H1 (cell line): ENCODE data around the gene LAMP1. TPM values are rescaled to one million over a fixed set of nuclear protein-coding genes. Genes with fewer than 3 reads are reported as not detected.
A peak's percentile ranks its signal among the peaks of the same experiment; 100 is the strongest.

Experiments
- CTCF ChIA-PET: fragments of 300-600 bp; sonication (Branson Sonifier 250); formaldehyde crosslinking; loops from one replicate; lab custom pipeline; 2021; ENCODE audit not compliant: partially characterized antibody; lab: Charles Lee
- POLR2A ChIA-PET: fragments of 300-600 bp; sonication (Branson Sonifier 250); formaldehyde crosslinking; loops from one replicate; lab custom pipeline; 2021; ENCODE audit warnings: inconsistent platforms; ENCODE audit not compliant: partially characterized antibody; lab: Charles Lee
- DNase-seq, 2 experiments: peaks; one replicate each; pipeline versions ENCODE4 v3.0.0 to v3.0.0-alpha.2; 2010 to 2022; ENCODE audit warnings: low spot score in 2 of 2, low read depth in 1 of 2, mixed read lengths in 1 of 2
- FAIRE-seq: peaks from 2 replicates; lab custom pipeline; 2011; peaks lifted over from hg19 to GRCh38; lab: Jason Lieb, UNC
- H2AFZ ChIP-seq: 2 replicates; pipeline ENCODE4 v1.8.1; 2012; ENCODE audit warnings: low read length, inconsistent platforms
- H2AK5ac ChIP-seq: 2 replicates; pipeline ENCODE4 v1.6.1; 2013; ENCODE audit warnings: low read depth, low read length
- H2BK120ac ChIP-seq: replicated peaks from 2 replicates; pipeline ENCODE3; 2013; ENCODE audit warnings: low read depth, low read length, inconsistent platforms
- H2BK12ac ChIP-seq: 2 replicates; pipeline ENCODE4 v1.6.1; 2013; ENCODE audit warnings: low read depth, low read length
- H2BK15ac ChIP-seq: 2 replicates; pipeline ENCODE4 v1.6.1; 2013; ENCODE audit warnings: low read length
- H2BK20ac ChIP-seq: 2 replicates; pipeline ENCODE4 v1.6.1; 2013; ENCODE audit warnings: low read length
- H2BK5ac ChIP-seq: 2 replicates; pipeline ENCODE4 v1.6.1; 2013; ENCODE audit warnings: low read depth, low read length
- H3K14ac ChIP-seq: 2 replicates; pipeline ENCODE4 v1.6.1; 2013; ENCODE audit warnings: inconsistent platforms; ENCODE audit not compliant: insufficient read length
- H3K18ac ChIP-seq: 2 replicates; pipeline ENCODE4 v1.6.1; 2013; ENCODE audit warnings: low read length; ENCODE audit errors: extremely low read depth
- H3K23ac ChIP-seq: 2 replicates; pipeline ENCODE4 v1.6.1; 2013; ENCODE audit warnings: inconsistent platforms; ENCODE audit not compliant: insufficient read length
- H3K23me2 ChIP-seq: 2 replicates; pipeline ENCODE4 v1.6.1; 2013; ENCODE audit warnings: low read depth, low read length
- H3K27ac ChIP-seq: 2 replicates; pipeline ENCODE4 v1.6.1; 2011; ENCODE audit warnings: low read depth, low read length, inconsistent platforms
- H3K27me3 ChIP-seq, 4 experiments: replicated peaks in 1 of 4; 1 replicate in 1 of 4; 2 replicates in 3 of 4; pipeline versions ENCODE4 v1.6.1 to v1.8.1; 2011 to 2013; ENCODE audit warnings: low read length in 3 of 4, mild to moderate bottlenecking in 3 of 4, inconsistent platforms in 2 of 4, mixed read lengths in 2 of 4, moderate library complexity in 1 of 4; ENCODE audit not compliant: control insufficient read depth in 3 of 4, insufficient read depth in 3 of 4; ENCODE audit errors: extremely low read depth in 1 of 4
- H3K36me3 ChIP-seq, 4 experiments: 2 replicates each; pipeline versions ENCODE4 v1.6.1 to v1.8.1; 2011 to 2013; ENCODE audit warnings: mild to moderate bottlenecking in 4 of 4, low read length in 3 of 4, moderate library complexity in 2 of 4, control low read depth in 1 of 4, inconsistent platforms in 1 of 4; ENCODE audit not compliant: insufficient read depth in 4 of 4, control insufficient read depth in 2 of 4
- H3K4ac ChIP-seq: replicated peaks from 2 replicates; pipeline ENCODE3; 2013; ENCODE audit warnings: low read length, low read depth, mixed read lengths, inconsistent platforms; ENCODE audit not compliant: insufficient read length
- H3K4me1 ChIP-seq, 4 experiments: replicated peaks in 1 of 4; 1 replicate in 1 of 4; 2 replicates in 3 of 4; pipeline versions ENCODE4 v1.6.1 to v1.8.1; 2011 to 2013; ENCODE audit warnings: low read length in 3 of 4, inconsistent platforms in 2 of 4, mixed read lengths in 1 of 4; ENCODE audit not compliant: insufficient read depth in 4 of 4, control insufficient read depth in 3 of 4
- H3K4me2 ChIP-seq, 2 experiments: 2 replicates each; pipeline versions ENCODE4 v1.6.1 to v1.8.1; 2011 to 2013; ENCODE audit warnings: low read depth in 2 of 2, low read length in 2 of 2, control low read depth in 1 of 2, inconsistent platforms in 1 of 2, mild to moderate bottlenecking in 1 of 2; ENCODE audit not compliant: insufficient read depth in 1 of 2
- H3K4me3 ChIP-seq, 4 experiments: fragments of 200-600, 300-600 bp in 1 of 4; sonication (generic), shearing (Covaris generic), sonication (Bioruptor Twin) in 1 of 4; 2 replicates each; pipeline versions ENCODE4 v1.5.1 to v1.8.1; 2011 to 2016; ENCODE audit warnings: low read length in 4 of 4, low read depth in 3 of 4, control low read depth in 2 of 4, inconsistent platforms in 2 of 4, mild to moderate bottlenecking in 2 of 4, mixed read lengths in 1 of 4, moderate library complexity in 1 of 4; ENCODE audit not compliant: insufficient read depth in 2 of 4; ENCODE audit errors: extremely low read depth in 1 of 4
- H3K56ac ChIP-seq: replicated peaks from 2 replicates; pipeline ENCODE3; 2013; ENCODE audit warnings: low read depth, mild to moderate bottlenecking, mixed read lengths, low read length, inconsistent platforms; ENCODE audit not compliant: insufficient read length
- H3K79me1 ChIP-seq: 2 replicates; pipeline ENCODE4 v1.6.1; 2013; ENCODE audit warnings: low read depth, low read length, control low read depth
- H3K79me2 ChIP-seq, 2 experiments: 2 replicates each; pipeline versions ENCODE4 v1.6.1 to v1.8.1; 2012 to 2013; ENCODE audit warnings: low read length in 2 of 2, mild to moderate bottlenecking in 2 of 2, inconsistent platforms in 1 of 2; ENCODE audit not compliant: insufficient read depth in 2 of 2, control insufficient read depth in 1 of 2
- H3K9ac ChIP-seq, 4 experiments: replicated peaks in 1 of 4; 1 replicate in 1 of 4; 2 replicates in 3 of 4; pipeline versions ENCODE4 v1.6.1 to v1.8.1; 2011 to 2013; ENCODE audit warnings: low read depth in 3 of 4, low read length in 3 of 4, control low read depth in 2 of 4, mild to moderate bottlenecking in 2 of 4, moderate library complexity in 2 of 4, inconsistent platforms in 1 of 4; ENCODE audit errors: extremely low read depth in 1 of 4
- H3K9me3 ChIP-seq, 2 experiments: 2 replicates each; pipeline versions ENCODE4 v1.6.1 to v1.8.1; 2012 to 2013; ENCODE audit warnings: mild to moderate bottlenecking in 2 of 2, moderate library complexity in 2 of 2, control low read depth in 1 of 2, inconsistent platforms in 1 of 2, low read depth in 1 of 2, low read length in 1 of 2, mixed read lengths in 1 of 2; ENCODE audit not compliant: insufficient read depth in 2 of 2
- H4K20me1 ChIP-seq, 2 experiments: replicated peaks in 1 of 2; 2 replicates each; pipeline versions ENCODE3 to v1.8.1; 2011 to 2013; ENCODE audit warnings: inconsistent platforms in 2 of 2, low read length in 2 of 2, mild to moderate bottlenecking in 1 of 2; ENCODE audit not compliant: insufficient read depth in 2 of 2, control insufficient read depth in 1 of 2
- H4K5ac ChIP-seq: 2 replicates; pipeline ENCODE4 v1.6.1; 2013; ENCODE audit warnings: low read length, low read depth, mixed read lengths, inconsistent platforms; ENCODE audit not compliant: insufficient read length
- H4K8ac ChIP-seq: 2 replicates; pipeline ENCODE4 v1.8.0; 2013; ENCODE audit warnings: mild to moderate bottlenecking, moderate library complexity, low read length, inconsistent platforms; ENCODE audit not compliant: insufficient read depth; ENCODE audit errors: extremely low read depth
- H4K91ac ChIP-seq: replicated peaks from 2 replicates; pipeline ENCODE3; 2013; ENCODE audit warnings: low read length, mixed read lengths, inconsistent platforms; ENCODE audit not compliant: insufficient read length
- BCL11A ChIP-seq, 2 experiments: IDR thresholded peaks; one replicate each; pipeline ENCODE4 v1.6.1; 2011; ENCODE audit warnings: low read depth in 2 of 2, low read length in 2 of 2, mild to moderate bottlenecking in 2 of 2
- BRCA1 ChIP-seq: IDR thresholded peaks from 2 replicates; pipeline ENCODE4 v1.6.1; 2012; ENCODE audit warnings: low read depth, low read length, improper control_type of control experiment
- CHD2 ChIP-seq: IDR thresholded peaks from 2 replicates; pipeline ENCODE4 v1.6.1; 2012; ENCODE audit warnings: low read length, improper control_type of control experiment
- EP300 ChIP-seq, 2 experiments: IDR thresholded peaks; 1 replicate in 1 of 2; 2 replicates in 1 of 2; pipeline ENCODE4 v1.6.1; 2011 to 2012; ENCODE audit warnings: low read depth in 2 of 2, low read length in 2 of 2, mild to moderate bottlenecking in 2 of 2, borderline replicate concordance in 1 of 2, inconsistent platforms in 1 of 2, moderate library complexity in 1 of 2
- EZH2 ChIP-seq: fragments of 200-600 bp; sonication (generic); IDR thresholded peaks from 2 replicates; pipeline ENCODE4 v1.7.1; 2012; ENCODE audit warnings: low read depth, mild to moderate bottlenecking, moderate library complexity, low read length, inconsistent platforms; ENCODE audit not compliant: severe bottlenecking
- POLR2AphosphoS5 ChIP-seq: IDR thresholded peaks from 2 replicates; pipeline ENCODE4 v1.6.1; 2011; ENCODE audit warnings: low read depth, low read length
- RXRA ChIP-seq: IDR thresholded peaks from 2 replicates; pipeline ENCODE4 v1.6.1; 2011; ENCODE audit warnings: low read depth, mild to moderate bottlenecking, low read length, moderate library complexity; ENCODE audit not compliant: insufficient read depth
- SP1 ChIP-seq: IDR thresholded peaks from 2 replicates; pipeline ENCODE4 v1.6.1; 2011; ENCODE audit warnings: low read depth, low read length
- TEAD4 ChIP-seq: IDR thresholded peaks from 2 replicates; pipeline ENCODE4 v1.6.1; 2012; ENCODE audit warnings: low read depth, low read length, inconsistent platforms, mixed read lengths
- WGBS, 2 experiments: shearing (Covaris generic) in 1 of 2; methylation state at CpG; one replicate each; pipeline versions ENCODE4 v1.1.6 to v1.1.7; 2013 to 2015; ENCODE audit warnings: low lambda C conversion rate in 2 of 2, mixed read lengths in 2 of 2, inconsistent platforms in 1 of 2, low coverage in 1 of 2, missing lambda C conversion rate in 1 of 2; ENCODE audit not compliant: insufficient replicate concordance in 2 of 2, insufficient coverage in 1 of 2, insufficient read length in 1 of 2; ENCODE audit errors: extremely low coverage in 1 of 2, missing lambda C conversion rate in 1 of 2; 5-methylcytosine and 5-hydroxymethylcytosine counted together
- polyA plus RNA-seq, 7 experiments: library from polyadenylated mRNA; depleted of rRNA in 3 of 7; stranded (reverse) in 5 of 7; unstranded in 2 of 7; fragments of >200 nt in 5 of 7; fragments of 200-250 nt in 2 of 7; gene quantifications; 1 replicate in 5 of 7; 2 replicates in 1 of 7; 4 replicates in 1 of 7; pipeline versions ENCODE4 v1.2.1 to v1.2.3, GENCODE V29; 2011 to 2013; ENCODE audit warnings: missing spikeins in 2 of 7, mixed read lengths in 2 of 7
- total RNA-seq: library from RNA; stranded (reverse); fragmentation: NEBNext Ultra II Directional; extraction: Animal tissue kit (Norgen Biotek cat#: 25700); gene quantifications from 2 replicates; pipeline ENCODE4 v1.2.1, GENCODE V29; 2021

The LAMP1 gene
- total and polyA plus RNA-seq, 2 of the 8 experiments (the other 6 are each of a cell fraction or from before 2014, with no cell fraction given) = 97.6 to 140 TPM

DNA sequence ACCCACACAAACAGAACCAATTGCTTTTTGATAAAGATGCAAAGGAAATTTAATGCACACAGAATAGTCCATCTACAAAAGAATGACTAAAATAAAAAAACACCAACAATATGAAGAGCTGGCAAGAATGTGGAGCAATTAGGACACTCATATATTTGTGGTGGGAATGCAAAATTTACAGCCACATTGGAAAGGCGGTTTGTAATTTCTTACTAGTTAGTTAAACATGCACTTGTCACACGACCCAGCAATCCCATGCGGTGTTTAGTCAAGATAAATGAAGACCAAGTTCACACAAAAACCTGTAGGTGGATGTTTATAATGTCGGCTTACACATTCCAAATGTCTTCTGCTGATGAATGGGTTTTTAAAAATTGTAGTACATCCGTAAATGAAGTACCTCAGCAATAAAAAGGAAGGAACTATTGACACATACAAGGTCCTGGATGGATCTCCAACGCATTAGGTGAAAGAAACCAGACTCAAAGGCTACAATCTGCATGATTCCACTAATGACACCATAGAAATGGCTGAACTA, 61.7 kb downstream of the LAMP1 start:
- H2BK5ac ChIP-seq = no peak overlapping the region
- no peaks in the 10 kb centered on the region for H3K9me3 ChIP-seq
- H3K56ac ChIP-seq = no peak overlapping the region
- no peak overlapping the region for H3K27ac ChIP-seq
- H3K14ac ChIP-seq = no peak overlapping the region
- H3K36me3 ChIP-seq = peaks cover 5 to 40% (median 19%) of the 10 kb centered on the region in 4 experiments
- H3K4me3 ChIP-seq = no peak overlapping the region
- no peak overlapping the region for H2AFZ ChIP-seq
- H3K4me1 ChIP-seq = peaks cover 2 to 5% (median 4%) of the 10 kb centered on the region in 4 experiments
- DNase-seq (no peak), FAIRE-seq (no peak)
- no peak overlapping the region for H2BK12ac ChIP-seq
- CTCF ChIA-PET = interaction anchor here (0.6 to 2.8 kb wide), 5 partner anchors 10 to 305 kb away, joined by 3 to 13 read pairs (median 4); no protein-coding TSS in a partner anchor
- H4K5ac ChIP-seq = no peak overlapping the region
- H3K18ac ChIP-seq = no peak overlapping the region
- POLR2A ChIA-PET = interaction anchor here (0.8 to 1.7 kb wide), 7 partner anchors 8 to 47 kb away, joined by 3 to 8 read pairs (median 3); no protein-coding TSS in a partner anchor
- no peak overlapping the region for H2BK120ac ChIP-seq
- H3K23ac ChIP-seq = no peak overlapping the region
- H3K4ac ChIP-seq = no peak overlapping the region
- H2AK5ac ChIP-seq = no peak overlapping the region
- no peaks in the 10 kb centered on the region for H3K27me3 ChIP-seq
- no peak overlapping the region for H2BK15ac ChIP-seq
- H4K91ac ChIP-seq = no peak overlapping the region
- peaks cover 3 to 60% of the 10 kb centered on the region in 2 experiments for H3K79me2 ChIP-seq
- WGBS, 2 experiments = 93% methylated on average over 6 of the region's 6 CpGs; no CpG with 5 or more reads in 1 of the 2 experiments
- TF ChIP-seq TEAD4 (no peak), EZH2 (no peak), BRCA1 (no peak), BCL11A (IDR thresholded peaks at IDR 0.05; ENCODE audit: low read depth in 2 of 2, low read length in 2 of 2) (no peak), POLR2AphosphoS5 (0 out of 2 replicates have a peak, but pooled peaks have one; percentile 11), SP1 (no peak), EP300 (IDR thresholded peaks at IDR 0.05; ENCODE audit: borderline replicate concordance in 1 of 2, low read depth in 2 of 2, low read length in 2 of 2) (no peak), CHD2 (no peak), RXRA (no peak)
- H3K4me2 ChIP-seq = no peak overlapping the region
- H3K79me1 ChIP-seq = peaks cover 9% of the 10 kb centered on the region
- no peak overlapping the region for H3K9ac ChIP-seq
- no peak overlapping the region for H2BK20ac ChIP-seq
- H3K23me2 ChIP-seq = peaks cover 10% of the 10 kb centered on the region; the same call in 1 of the 2 replicates
- no peak overlapping the region for H4K8ac ChIP-seq
- H4K20me1 ChIP-seq = peaks cover 4 to 10% of the 10 kb centered on the region in 2 experiments
